T-helper 17 cell (primary cell): ENCODE results near the gene MRTO4. TPM values are rescaled to one million over a fixed set of nuclear protein-coding genes. Genes with fewer than 3 reads are reported as not detected.
"Not testable (repeated sequence)": the region's sequence is repeated elsewhere in the genome, so short reads cannot be mapped to it uniquely, and the experiment has no call there.

Experiments used
- ATAC-seq: fragments of 150-1000 bp; cut with Tn5 transposase; 2 replicates; pipeline ENCODE4 v1.10.0; 2021; ENCODE audit warnings: mild to moderate bottlenecking, moderate library complexity
- DNase-seq, 3 donors: peaks; one replicate each; pipeline versions ENCODE4 v3.0.0 to v3.0.0-alpha.2; 2020 to 2021
- H3K9me3 ChIP-seq: one replicate; pipeline ENCODE4 v1.7.0; 2013; ENCODE audit warnings: low read length, mild to moderate bottlenecking; ENCODE audit not compliant: control insufficient read depth, poor library complexity, severe bottlenecking
- H3K27ac Mint-ChIP-seq: one replicate; pipeline ENCODE4 v1.8.0; 2022; ENCODE audit warnings: mild to moderate bottlenecking, moderate library complexity, mixed read lengths
- H3K27me3 Mint-ChIP-seq: one replicate; pipeline ENCODE4 v1.8.0; 2022; ENCODE audit warnings: mixed read lengths
- H3K36me3 Mint-ChIP-seq: one replicate; pipeline ENCODE4 v1.8.0; 2022; ENCODE audit warnings: low read depth, mixed read lengths
- H3K4me1 Mint-ChIP-seq: one replicate; pipeline ENCODE4 v1.8.0; 2022; ENCODE audit warnings: mild to moderate bottlenecking, mixed read lengths
- H3K4me3 Mint-ChIP-seq: one replicate; pipeline ENCODE4 v1.8.0; 2022; ENCODE audit warnings: mild to moderate bottlenecking, moderate library complexity, mixed read lengths
- total RNA-seq, 4 donors: library from RNA in 2 of 4; stranded (reverse) in 2 of 4; gene quantifications; one replicate each; pipeline ENCODE4 v1.2.3 and lab custom pipeline; 2022 to 2026

Gene MRTO4
- total RNA-seq, 2 donors from 2014 or later = 17.0 to 19.8 TPM

GRCh38 chr1:19269427-19270342, 18.1 kb downstream of the MRTO4 start:
- H3K9me3 ChIP-seq, ATAC-seq, H3K4me3 Mint-ChIP-seq, H3K27ac Mint-ChIP-seq, H3K36me3 Mint-ChIP-seq, DNase-seq, H3K4me1 Mint-ChIP-seq: not testable (repeated sequence)
- peaks cover 10% of the 10 kb centered on the region for H3K27me3 Mint-ChIP-seq

- not testable (repeated sequence) for ATAC-seq, H3K36me3 Mint-ChIP-seq, H3K27ac Mint-ChIP-seq, DNase-seq, H3K9me3 ChIP-seq, H3K4me3 Mint-ChIP-seq, H3K4me1 Mint-ChIP-seq
- peaks cover 10% of the 10 kb centered on the region for H3K27me3 Mint-ChIP-seq
Measured at GRCh38 chr1:19270343-19270730, 18.7 kb downstream of the MRTO4 start.

- peaks cover 10% of the 10 kb centered on the region for H3K27me3 Mint-ChIP-seq
- peaks cover 3% of the 10 kb centered on the region for H3K9me3 ChIP-seq
- ATAC-seq (no peak), DNase-seq (no peak)
- peaks cover 3% of the 10 kb centered on the region for H3K36me3 Mint-ChIP-seq
- H3K4me3 Mint-ChIP-seq = no peak overlapping the region
- H3K27ac Mint-ChIP-seq = no peak overlapping the region
- no peaks in the 10 kb centered on the region for H3K4me1 Mint-ChIP-seq
Measured at GRCh38 chr1:19272064-19272463, 20.5 kb downstream of the MRTO4 start.

GRCh38 chr1:19273106-19273843, 21.7 kb downstream of the MRTO4 start:
- Mint-ChIP-seq H3K36me3 (peaks cover 3% of the 10 kb centered on the region), H3K4me3 (no peak overlapping the region), H3K4me1 (no peaks in the 10 kb centered on the region), H3K27ac (no peak overlapping the region), H3K27me3 (peaks cover 10% of the 10 kb centered on the region)
- H3K9me3 ChIP-seq = peaks cover 3% of the 10 kb centered on the region
- ATAC-seq (no peak), DNase-seq (no peak)

- H3K4me1 Mint-ChIP-seq, H3K36me3 Mint-ChIP-seq, H3K4me3 Mint-ChIP-seq, H3K9me3 ChIP-seq, H3K27ac Mint-ChIP-seq, DNase-seq: not testable (repeated sequence)
- ATAC-seq = peak; percentile 37
- peaks cover 10% of the 10 kb centered on the region for H3K27me3 Mint-ChIP-seq
Measured at GRCh38 chr1:19273844-19274531, 22.4 kb downstream of the MRTO4 start.

GRCh38 chr1:19274636-19275035, 23.0 kb downstream of the MRTO4 start:
- peaks cover 10% of the 10 kb centered on the region for H3K27me3 Mint-ChIP-seq
- H3K4me3 Mint-ChIP-seq = no peak overlapping the region
- no peaks in the 10 kb centered on the region for H3K4me1 Mint-ChIP-seq
- peaks cover 3% of the 10 kb centered on the region for H3K9me3 ChIP-seq
- H3K36me3 Mint-ChIP-seq = peaks cover 3% of the 10 kb centered on the region
- H3K27ac Mint-ChIP-seq = no peak overlapping the region
- no peak for ATAC-seq
- no peak for DNase-seq

GRCh38 chr1:19283891-19284290, 32.3 kb downstream of the MRTO4 start:
- H3K36me3 Mint-ChIP-seq = no peaks in the 10 kb centered on the region
- no peak for ATAC-seq
- no peak overlapping the region for H3K4me3 Mint-ChIP-seq
- no peaks in the 10 kb centered on the region for H3K9me3 ChIP-seq
- H3K27me3 Mint-ChIP-seq = peaks cover 9% of the 10 kb centered on the region
- H3K4me1 Mint-ChIP-seq = peaks cover 7% of the 10 kb centered on the region
- DNase-seq = no peak
- H3K27ac Mint-ChIP-seq = no peak overlapping the region

GRCh38 chr1:19284881-19285280, 33.3 kb downstream of the MRTO4 start:
- DNase-seq = no peak
- no peak for ATAC-seq
- no peaks in the 10 kb centered on the region for H3K9me3 ChIP-seq

GRCh38 chr1:19285366-19285765, 33.8 kb downstream of the MRTO4 start:
- not testable (repeated sequence) for H3K27ac Mint-ChIP-seq, H3K9me3 ChIP-seq, H3K4me3 Mint-ChIP-seq, H3K36me3 Mint-ChIP-seq, ATAC-seq, DNase-seq
- Mint-ChIP-seq H3K27me3 (peaks cover 18% of the 10 kb centered on the region), H3K4me1 (peaks cover 12% of the 10 kb centered on the region)

More at GRCh38 chr1:19284881-19285280, 33.3 kb downstream of the MRTO4 start:
- H3K27me3 Mint-ChIP-seq = peaks cover 18% of the 10 kb centered on the region
- no peak overlapping the region for H3K27ac Mint-ChIP-seq
- H3K36me3 Mint-ChIP-seq = peaks cover under 1% of the 10 kb centered on the region
- H3K4me1 Mint-ChIP-seq = peaks cover 12% of the 10 kb centered on the region
- H3K4me3 Mint-ChIP-seq = no peak overlapping the region

- not testable (repeated sequence) for ATAC-seq, H3K4me3 Mint-ChIP-seq
- H3K27me3 Mint-ChIP-seq = peaks cover 18% of the 10 kb centered on the region
Measured at GRCh38 chr1:19285807-19286206, 34.2 kb downstream of the MRTO4 start.

GRCh38 chr1:19287436-19288185, 36.0 kb downstream of the MRTO4 start:
- H3K27ac Mint-ChIP-seq = no peak overlapping the region
- peaks cover 12% of the 10 kb centered on the region for H3K4me1 Mint-ChIP-seq
- H3K4me3 Mint-ChIP-seq = peak overlapping the region; percentile 78
- H3K9me3 ChIP-seq = no peaks in the 10 kb centered on the region
- peaks cover 18% of the 10 kb centered on the region for H3K27me3 Mint-ChIP-seq
- peaks cover 2% of the 10 kb centered on the region for H3K36me3 Mint-ChIP-seq
- DNase-seq (no peak), ATAC-seq (no peak)

More at GRCh38 chr1:19285807-19286206, 34.2 kb downstream of the MRTO4 start:
- not testable (repeated sequence) for DNase-seq, H3K36me3 Mint-ChIP-seq, H3K27ac Mint-ChIP-seq, H3K9me3 ChIP-seq
- peaks cover 12% of the 10 kb centered on the region for H3K4me1 Mint-ChIP-seq

- H3K27me3 Mint-ChIP-seq = peaks cover 18% of the 10 kb centered on the region
- H3K36me3 Mint-ChIP-seq, H3K9me3 ChIP-seq: not testable (repeated sequence)
- peak within 1 kb of the TSS; percentile 78 for H3K4me3 Mint-ChIP-seq
- H3K4me1 Mint-ChIP-seq = peaks cover 12% of the 10 kb centered on the region
- ATAC-seq (peak; percentile 97), DNase-seq (peak; percentile 34 to 48 (median 45))
- H3K27ac Mint-ChIP-seq = peak within 1 kb of the TSS; percentile 53
Measured at GRCh38 chr1:19288324-19289241, 37.0 kb downstream of the MRTO4 start, which contains the start of gene AKR7A3. AKR7A3 (minus strand) TSS chr1:19288770; CDS start chr1:19288709, 61 bp downstream.
